HepG2 (cell line): ENCODE data around the gene NT5M. TPM values are rescaled to one million over a fixed set of nuclear protein-coding genes. Genes with fewer than 3 reads are reported as not detected.

Source experiments
- ATAC-seq: fragments of 200-7000 bp; cut with Tn5 transposase; 3 replicates; pipeline ENCODE4 v1.9.1; 2020; ENCODE audit warnings: mild to moderate bottlenecking, moderate library complexity
- BruUV-seq: library from RNA; stranded (reverse); fragments of 400-500 nt; replicated peaks from 2 replicates; lab custom pipeline; 2021; lab: Mats Ljungman, UMichigan
- CTCF ChIA-PET: fragments of 300-600 bp; formaldehyde crosslinking; extraction: SDS; loops from one replicate; lab custom pipeline; 2021; ENCODE audit warnings: low total read pairs, inconsistent platforms, low intra/inter-chr PET ratio; lab: Yijun Ruan, JAX
- POLR2A ChIA-PET: fragments of 350-600 bp; sonication (Branson Sonifier 250); formaldehyde crosslinking; loops from one replicate; lab custom pipeline; 2020; ENCODE audit warnings: antibody characterized with exemption, inconsistent platforms; lab: Yijun Ruan, JAX
- DNase-seq: peaks from one replicate; pipeline ENCODE4 v3.0.0-alpha.2; 2015; ENCODE audit warnings: low spot score
- FAIRE-seq: peaks from 3 replicates; lab custom pipeline; 2011; peaks lifted over from hg19 to GRCh38; lab: Jason Lieb, UNC
- H2AFZ ChIP-seq: one replicate; pipeline ENCODE4 v1.6.1; 2011; ENCODE audit warnings: low read length, inconsistent platforms
- H3K27ac ChIP-seq: fragments of 300-600 bp; 3 replicates; pipeline ENCODE4 v1.8.0; 2011; ENCODE audit warnings: mixed run types, mild to moderate bottlenecking, mixed read lengths, low read length, inconsistent platforms; ENCODE audit not compliant: insufficient read depth; ENCODE audit errors: extremely low read length
- H3K27me3 ChIP-seq, 2 experiments: fragments of 200-600 bp in 1 of 2; 2 replicates in 1 of 2; 3 replicates in 1 of 2; pipeline versions ENCODE4 v1.6.0 to v1.8.0; 2011; ENCODE audit warnings: low read length in 2 of 2, mild to moderate bottlenecking in 2 of 2, moderate library complexity in 2 of 2, inconsistent platforms in 1 of 2; ENCODE audit not compliant: insufficient read depth in 2 of 2, control insufficient read depth in 1 of 2
- H3K36me3 ChIP-seq, 2 experiments: fragments of 200-600 bp in 1 of 2; replicated peaks in 1 of 2; 2 replicates in 1 of 2; 3 replicates in 1 of 2; pipeline versions ENCODE4 v1.5.1 to v1.8.0; 2011; ENCODE audit warnings: low read length in 2 of 2, inconsistent platforms in 1 of 2; ENCODE audit not compliant: insufficient read depth in 2 of 2, control insufficient read depth in 1 of 2
- H3K4me1 ChIP-seq: 2 replicates; pipeline ENCODE4 v1.5.1; 2012; ENCODE audit warnings: low read length, inconsistent platforms; ENCODE audit not compliant: insufficient read depth
- H3K4me2 ChIP-seq: 2 replicates; pipeline ENCODE4 v1.6.0; 2011; ENCODE audit warnings: low read depth, low read length, inconsistent platforms
- H3K4me3 ChIP-seq, 3 experiments: fragments of 200-600 bp in 1 of 3; sonication (generic), shearing (Covaris generic) in 1 of 3; replicated peaks in 1 of 3; 2 replicates each; pipeline ENCODE4 v1.5.1; 2011 to 2016; ENCODE audit warnings: low read length in 3 of 3, inconsistent platforms in 2 of 3, low read depth in 2 of 3, mild to moderate bottlenecking in 2 of 3, control low read depth in 1 of 3, mixed read lengths in 1 of 3; ENCODE audit not compliant: insufficient read depth in 1 of 3
- H3K79me2 ChIP-seq: one replicate; pipeline ENCODE4 v1.6.1; 2011; ENCODE audit warnings: low read length, inconsistent platforms; ENCODE audit not compliant: insufficient read depth
- H3K9ac ChIP-seq: 2 replicates; pipeline ENCODE4 v1.6.0; 2011; ENCODE audit warnings: mild to moderate bottlenecking, low read depth, low read length, inconsistent platforms; ENCODE audit not compliant: insufficient read depth
- H3K9me3 ChIP-seq: 2 replicates; pipeline ENCODE4 v1.5.1; 2012; ENCODE audit warnings: mild to moderate bottlenecking, low read length
- H4K20me1 ChIP-seq: 2 replicates; pipeline ENCODE4 v1.6.0; 2011; ENCODE audit warnings: inconsistent platforms, mild to moderate bottlenecking, low read length, moderate library complexity; ENCODE audit not compliant: insufficient read depth
- HNF1A ChIP-seq, 2 experiments: sonication (generic) in 1 of 2; formaldehyde crosslinking in 1 of 2; IDR thresholded peaks; 2 replicates each; pipeline versions ENCODE4 v1.4.0 to v1.6.1; 2016 to 2020; ENCODE audit warnings: borderline replicate concordance in 1 of 2, low read depth in 1 of 2, mild to moderate bottlenecking in 1 of 2, missing genetic modification reagents in 1 of 2
- MED8 ChIP-seq: sonication (generic); formaldehyde crosslinking; IDR thresholded peaks from 2 replicates; pipeline ENCODE4 v1.8.1; 2023; ENCODE audit warnings: mild to moderate bottlenecking, missing genetic modification reagents; ENCODE audit not compliant: insufficient replicate concordance
- PBX2 ChIP-seq: IDR thresholded peaks from 2 replicates; pipeline ENCODE4 v1.6.1; 2016; ENCODE audit warnings: control low read depth
- RBM22 ChIP-seq: fragments of 200-400 bp; formaldehyde crosslinking; optimal IDR thresholded peaks from 2 replicates; pipeline ENCODE3; 2017; ENCODE audit warnings: mild to moderate bottlenecking, low read length, moderate library complexity
- REST ChIP-seq, 2 experiments: IDR thresholded peaks; 2 replicates each; pipeline ENCODE4 v1.6.1; 2011 to 2012; ENCODE audit warnings: low read length in 2 of 2, borderline replicate concordance in 1 of 2, low read depth in 1 of 2, mild to moderate bottlenecking in 1 of 2, moderate library complexity in 1 of 2
- ZNF275 ChIP-seq: sonication (generic); formaldehyde crosslinking; IDR thresholded peaks from 2 replicates; pipeline ENCODE4 v1.8.0; 2022; ENCODE audit warnings: missing genetic modification reagents, mild to moderate bottlenecking, inconsistent platforms, borderline replicate concordance
- ZNF34 ChIP-seq: sonication (generic); formaldehyde crosslinking; IDR thresholded peaks from 2 replicates; pipeline ENCODE4 v1.4.0; 2020; ENCODE audit warnings: mild to moderate bottlenecking, missing genetic modification reagents, borderline replicate concordance
- ZNF484 ChIP-seq: sonication (generic); formaldehyde crosslinking; IDR thresholded peaks from 2 replicates; pipeline ENCODE4 v1.5.1; 2020; ENCODE audit warnings: mild to moderate bottlenecking, low read depth, missing genetic modification reagents, borderline replicate concordance
- ZNF629 ChIP-seq: sonication (generic); formaldehyde crosslinking; conservative IDR thresholded peaks from 2 replicates; pipeline ENCODE4 v1.5.0; 2020; ENCODE audit warnings: missing genetic modification reagents
- ZNF674 ChIP-seq: sonication (generic); formaldehyde crosslinking; IDR thresholded peaks from 2 replicates; pipeline ENCODE4 v1.5.0; 2020; ENCODE audit warnings: low read depth, mild to moderate bottlenecking, missing genetic modification reagents
- ZNF776 ChIP-seq: sonication (generic); formaldehyde crosslinking; IDR thresholded peaks from 2 replicates; pipeline ENCODE4 v1.4.0; 2020; ENCODE audit warnings: mild to moderate bottlenecking, missing genetic modification reagents
- ZNF782 ChIP-seq: sonication (generic); formaldehyde crosslinking; IDR thresholded peaks from 2 replicates; pipeline ENCODE4 v1.4.0; 2020; ENCODE audit warnings: missing genetic modification reagents, mild to moderate bottlenecking, borderline replicate concordance
- WGBS: methylation state at CpG from one replicate; pipeline ENCODE4 v1.1.6; 2017; ENCODE audit warnings: low lambda C conversion rate; 5-methylcytosine and 5-hydroxymethylcytosine counted together
- in situ Hi-C: cut with HindIII; loops from 2 replicates; pipeline ENCODE4 v1.10.0; 2017; ENCODE audit warnings: low pct_unique_long_range_greater_than_20kb; ENCODE audit not compliant: extremely low pct_ligation_motif_present
- intact Hi-C: fragments of 100-400 bp; cut with micrococcal nuclease; formaldehyde crosslinking; loops from one replicate; pipeline ENCODE4 v1.10.0; 2022; ENCODE audit not compliant: unreplicated experiment
- polyA plus RNA-seq, 8 experiments: library from polyadenylated mRNA; depleted of rRNA in 3 of 8; stranded (reverse) in 7 of 8; unstranded in 1 of 8; fragments of >200 nt; fragmentation: Illumina TruSeq in 4 of 8; extraction: Trizol in 4 of 8; gene quantifications; 2 replicates each; pipeline versions ENCODE4 v1.2.1 to v1.2.3, GENCODE V29; 2011 to 2016; ENCODE audit warnings: low read depth in 4 of 8, missing spikeins in 1 of 8, mixed read lengths in 1 of 8; ENCODE audit not compliant: insufficient read depth in 1 of 8
- total RNA-seq, 5 experiments: library from RNA; depleted of rRNA; stranded (reverse); fragments of >200 nt; fragmentation: Illumina TruSeq; extraction: Trizol; gene quantifications; 2 replicates each; pipeline ENCODE4 v1.2.3, GENCODE V29; 2016; ENCODE audit warnings: low read depth in 1 of 5

The NT5M gene
- total and polyA plus RNA-seq, 2 of the 13 experiments (the other 11 are each of a cell fraction or from before 2014, with no cell fraction given), result 0.55 to 0.78 TPM

DNA sequence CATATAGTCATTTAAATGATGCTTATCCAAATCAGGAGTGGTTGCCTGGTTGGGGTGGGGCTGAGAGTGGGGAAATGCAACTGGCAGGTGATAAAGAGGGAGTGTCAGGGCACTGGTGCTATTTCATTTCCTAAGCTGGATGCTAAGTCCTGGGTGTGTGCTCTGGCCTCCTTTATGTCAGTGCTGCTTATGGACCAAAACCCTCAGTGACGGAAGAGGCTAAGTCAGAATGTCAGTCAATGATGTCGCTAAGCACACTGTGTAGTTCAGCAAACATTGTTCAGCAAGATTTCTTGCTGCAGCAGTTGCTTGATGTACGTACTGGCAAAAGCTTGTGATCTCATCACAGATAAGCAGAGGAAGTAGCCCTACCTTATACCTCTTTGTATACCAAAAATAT is 49.8 kb upstream of the NT5M start:
- Histone ChIP-seq H3K27ac (no peak overlapping the region), H3K9me3 (no peaks in the 10 kb centered on the region), H4K20me1 (no peaks in the 10 kb centered on the region), H3K4me2 (no peak overlapping the region), H3K36me3 (peaks cover 10 to 39% of the 10 kb centered on the region in 2 experiments; a peak in 4 of 5 replicates), H3K79me2 (no peaks in the 10 kb centered on the region), H3K4me1 (no peaks in the 10 kb centered on the region), H2AFZ (no peak overlapping the region), H3K27me3 (no peaks in the 10 kb centered on the region), H3K9ac (no peak overlapping the region), H3K4me3 (no peak overlapping the region)
- ATAC-seq, result no peak
- in situ Hi-C loops, result no loop called here
- CTCF ChIA-PET, result no interaction called here
- no peak for DNase-seq
- intact Hi-C loops, result no loop called here
- no TSS peak for BruUV-seq
- no peak for FAIRE-seq
- 93% methylated on average over 3 of the region's 3 CpGs for WGBS
- POLR2A ChIA-PET, result interaction anchor here (1.0 kb wide), 1 partner anchor 16 kb away, joined by 3 read pairs; the partner anchor contains the start of gene FLCN
- no peak for TF ChIP-seq HNF1A (IDR thresholded peaks at IDR 0.05; ENCODE audit: low read depth)
- TF ChIP-seq HNF1A (CRISPR knock-in tag; IDR thresholded peaks at IDR 0.05; ENCODE audit: borderline replicate concordance), result no peak
- TF ChIP-seq ZNF34 (CRISPR knock-in tag), result no peak
- no peak for TF ChIP-seq ZNF776 (CRISPR knock-in tag)
- TF ChIP-seq ZNF629 (CRISPR knock-in tag), result no peak
- no peak for TF ChIP-seq PBX2 (CRISPR knock-in tag)
- no peak for TF ChIP-seq REST (IDR thresholded peaks at IDR 0.05; ENCODE audit: borderline replicate concordance in 1 of 2, low read depth in 1 of 2, low read length in 2 of 2)
- no peak for TF ChIP-seq ZNF484 (CRISPR knock-in tag)
- no peak for TF ChIP-seq ZNF275 (CRISPR knock-in tag)
- no peak for TF ChIP-seq MED8 (CRISPR knock-in tag)
- no peak for TF ChIP-seq ZNF782 (CRISPR knock-in tag)
- TF ChIP-seq RBM22, result no peak
- no peak for TF ChIP-seq ZNF674 (CRISPR knock-in tag)
